Smooth muscle cell (in vitro differentiated cells): ENCODE data around the gene SORCS2. TPM values are rescaled to one million over a fixed set of nuclear protein-coding genes. Genes with fewer than 3 reads are reported as not detected.

ENCODE experiments used
- DNase-seq: peaks from one replicate; lab custom pipeline; 2025; ENCODE audit not compliant: unreplicated experiment; lab: John Stamatoyannopoulos, UW
- H2AFZ ChIP-seq: fragments of 200-600 bp; sonication (generic); 2 replicates; pipeline ENCODE4 v1.6.0; 2016; ENCODE audit warnings: antibody characterized with exemption, low read depth, mild to moderate bottlenecking
- H3F3A ChIP-seq: fragments of 200-600 bp; sonication (generic); 2 replicates; pipeline ENCODE4 v1.6.0; 2017; ENCODE audit warnings: antibody characterized with exemption, low read depth
- H3K27ac ChIP-seq: fragments of 200-600 bp; sonication (generic); 2 replicates; pipeline ENCODE4 v1.5.1; 2016; ENCODE audit warnings: low read depth, mild to moderate bottlenecking
- H3K27me3 ChIP-seq: fragments of 200-600 bp; sonication (generic); 2 replicates; pipeline ENCODE4 v1.6.1; 2016; ENCODE audit warnings: low read depth, mild to moderate bottlenecking
- H3K36me3 ChIP-seq: fragments of 200-600 bp; sonication (generic); 2 replicates; pipeline ENCODE4 v1.5.1; 2016; ENCODE audit warnings: low read depth
- H3K4me1 ChIP-seq: fragments of 200-600 bp; sonication (generic); 2 replicates; pipeline ENCODE4 v1.5.1; 2016; ENCODE audit warnings: low read depth
- H3K4me2 ChIP-seq: fragments of 200-600 bp; sonication (generic); 2 replicates; pipeline ENCODE4 v1.6.0; 2016; ENCODE audit warnings: mild to moderate bottlenecking
- H3K4me3 ChIP-seq: fragments of 200-600 bp; sonication (generic); 2 replicates; pipeline ENCODE4 v1.5.1; 2016; ENCODE audit warnings: mild to moderate bottlenecking
- H3K79me2 ChIP-seq: fragments of 200-600 bp; sonication (generic); 2 replicates; pipeline ENCODE4 v1.6.0; 2016; ENCODE audit warnings: low read depth, mild to moderate bottlenecking
- H3K9ac ChIP-seq: fragments of 200-600 bp; sonication (generic); 2 replicates; pipeline ENCODE4 v1.6.0; 2016; ENCODE audit warnings: low read depth
- H3K9me3 ChIP-seq: fragments of 200-600 bp; sonication (generic); replicated peaks from 2 replicates; pipeline ENCODE4 v1.5.1; 2016; ENCODE audit warnings: low read depth
- H4K20me1 ChIP-seq: fragments of 200-600 bp; sonication (generic); 2 replicates; pipeline ENCODE4 v1.6.0; 2016; ENCODE audit warnings: low read depth
- CTCF ChIP-seq: fragments of 200-600 bp; sonication (generic); IDR thresholded peaks from 2 replicates; pipeline ENCODE4 v1.5.1; 2017; ENCODE audit warnings: borderline replicate concordance, mild to moderate bottlenecking, antibody characterized with exemption; ENCODE audit not compliant: insufficient read depth, poor library complexity, severe bottlenecking
- WGBS: methylation state at CpG from one replicate; pipeline ENCODE4 v1.1.7; 2016; ENCODE audit warnings: low lambda C conversion rate; 5-methylcytosine and 5-hydroxymethylcytosine counted together
- polyA plus RNA-seq: library from polyadenylated mRNA; unstranded; fragments of >200 nt; fragmentation: Nextera tagmentation; extraction: Ambion mirVana; gene quantifications from 2 replicates; pipeline ENCODE4 v1.2.1, GENCODE V29; 2016
- total RNA-seq: library from RNA; depleted of rRNA; stranded (reverse); fragments of >200 nt; gene quantifications from 2 replicates; pipeline ENCODE4 v1.2.3, GENCODE V29; 2014

The SORCS2 gene
- total and polyA plus RNA-seq, 2 experiments from 2014 or later: 5.2 to 9.3 TPM

GRCh38 chr4:7429601-7430078, 237.3 kb downstream of the SORCS2 start:
- Histone ChIP-seq H3K4me2 (no peak overlapping the region), H3K27ac (no peak overlapping the region), H3K9me3 (no peaks in the 10 kb centered on the region), H3K4me3 (no peak overlapping the region), H3K79me2 (no peaks in the 10 kb centered on the region), H4K20me1 (no peaks in the 10 kb centered on the region), H3K4me1 (peaks cover 10% of the 10 kb centered on the region), H3F3A (no peaks in the 10 kb centered on the region), H2AFZ (no peak overlapping the region), H3K27me3 (no peaks in the 10 kb centered on the region), H3K36me3 (no peaks in the 10 kb centered on the region), H3K9ac (no peak overlapping the region)
- TF ChIP-seq CTCF: no peak
- DNase-seq: no peak
- whole genome bisulfite sequencing: 69% methylated on average over 17 of the region's 17 CpGs

GRCh38 chr4:7430368-7430964, 238.1 kb downstream of the SORCS2 start:
- TF ChIP-seq CTCF: no peak
- Histone ChIP-seq H3K4me1 (peaks cover 10% of the 10 kb centered on the region), H3K36me3 (no peaks in the 10 kb centered on the region), H3F3A (no peaks in the 10 kb centered on the region), H3K4me3 (no peak overlapping the region), H3K9me3 (no peaks in the 10 kb centered on the region), H3K27ac (no peak overlapping the region), H3K9ac (no peak overlapping the region), H4K20me1 (peaks cover 3% of the 10 kb centered on the region), H3K79me2 (no peaks in the 10 kb centered on the region), H2AFZ (no peak overlapping the region), H3K27me3 (no peaks in the 10 kb centered on the region), H3K4me2 (no peak overlapping the region)
- 55% methylated on average over 16 of the region's 16 CpGs for WGBS
- DNase-seq: no peak

GRCh38 chr4:7430965-7431695, 238.8 kb downstream of the SORCS2 start:
- H3K36me3 ChIP-seq: no peaks in the 10 kb centered on the region
- peaks cover 3% of the 10 kb centered on the region for H4K20me1 ChIP-seq
- no peak for TF ChIP-seq CTCF
- H3K4me2 ChIP-seq: no peak overlapping the region
- DNase-seq: no peak
- no peak overlapping the region for H2AFZ ChIP-seq
- no peaks in the 10 kb centered on the region for H3F3A ChIP-seq
- no peak overlapping the region for H3K4me3 ChIP-seq
- H3K79me2 ChIP-seq: no peaks in the 10 kb centered on the region
- 86% methylated on average over 17 of the region's 17 CpGs for WGBS
- peaks cover 13% of the 10 kb centered on the region for H3K4me1 ChIP-seq
- no peak overlapping the region for H3K9ac ChIP-seq
- no peak overlapping the region for H3K27ac ChIP-seq
- no peaks in the 10 kb centered on the region for H3K27me3 ChIP-seq
- H3K9me3 ChIP-seq: no peaks in the 10 kb centered on the region
